Measurements from ENCODE around the gene NUBPL.

The NUBPL gene

DNA sequence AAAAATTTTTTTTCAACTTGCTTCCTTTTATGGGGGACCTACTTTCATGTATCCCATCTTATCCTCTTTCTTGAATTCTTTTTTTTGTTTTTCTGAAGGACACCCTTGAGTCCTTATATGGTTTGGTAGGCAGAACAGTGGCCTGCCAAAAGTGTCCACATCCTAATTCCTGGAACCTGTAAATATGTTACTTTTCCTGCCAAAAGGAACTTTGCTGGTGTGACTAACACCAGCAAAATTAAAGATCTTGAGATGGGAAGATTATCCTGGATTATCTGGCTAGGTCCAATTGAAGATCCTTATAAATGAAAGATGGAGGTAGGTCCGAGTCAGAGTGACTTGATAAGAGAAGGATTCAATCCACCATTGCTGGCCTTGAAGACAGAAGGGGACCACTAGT lies 5.3 kb downstream of the NUBPL start:
- TF ChIP-seq, protein P1, sequence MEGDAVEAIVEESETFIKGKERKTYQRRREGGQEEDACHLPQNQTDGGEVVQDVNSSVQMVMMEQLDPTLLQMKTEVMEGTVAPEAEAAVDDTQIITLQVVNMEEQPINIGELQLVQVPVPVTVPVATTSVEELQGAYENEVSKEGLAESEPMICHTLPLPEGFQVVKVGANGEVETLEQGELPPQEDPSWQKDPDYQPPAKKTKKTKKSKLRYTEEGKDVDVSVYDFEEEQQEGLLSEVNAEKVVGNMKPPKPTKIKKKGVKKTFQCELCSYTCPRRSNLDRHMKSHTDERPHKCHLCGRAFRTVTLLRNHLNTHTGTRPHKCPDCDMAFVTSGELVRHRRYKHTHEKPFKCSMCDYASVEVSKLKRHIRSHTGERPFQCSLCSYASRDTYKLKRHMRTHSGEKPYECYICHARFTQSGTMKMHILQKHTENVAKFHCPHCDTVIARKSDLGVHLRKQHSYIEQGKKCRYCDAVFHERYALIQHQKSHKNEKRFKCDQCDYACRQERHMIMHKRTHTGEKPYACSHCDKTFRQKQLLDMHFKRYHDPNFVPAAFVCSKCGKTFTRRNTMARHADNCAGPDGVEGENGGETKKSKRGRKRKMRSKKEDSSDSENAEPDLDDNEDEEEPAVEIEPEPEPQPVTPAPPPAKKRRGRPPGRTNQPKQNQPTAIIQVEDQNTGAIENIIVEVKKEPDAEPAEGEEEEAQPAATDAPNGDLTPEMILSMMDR (IDR thresholded peaks at IDR 0.05; ENCODE audit: low read depth, low read length), result no peak
- Histone ChIP-seq H3K27me3 (ENCODE audit: insufficient read depth, low read depth, severe bottlenecking) (no peaks in the 10 kb centered on the region), H3K4me3 (ENCODE audit: low read depth, low read length) (no peak overlapping the region), H3K27ac (no peak overlapping the region), H3K9me3 (ENCODE audit: severe bottlenecking) (no peaks in the 10 kb centered on the region), H3K36me3 (no peaks in the 10 kb centered on the region)
- no peak for DNase-seq

DNA sequence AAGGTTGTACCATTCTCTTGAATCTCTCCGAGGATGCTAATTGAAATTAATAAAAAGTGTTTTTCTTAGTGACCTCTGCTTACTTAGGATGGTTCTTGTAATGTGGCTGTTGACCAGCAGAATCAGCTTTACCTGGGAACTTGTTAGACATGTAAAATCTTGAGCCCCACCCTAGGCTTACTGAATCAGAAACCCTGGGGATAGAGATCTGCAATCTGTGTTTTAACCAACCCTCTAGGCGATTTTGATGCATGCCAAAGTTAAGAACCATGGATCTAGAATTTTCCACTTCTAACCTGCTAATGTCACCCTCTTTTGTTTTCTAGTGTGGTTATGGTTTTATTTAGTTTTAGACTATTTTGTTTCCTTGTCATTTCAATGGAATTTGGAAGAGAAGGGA lies 6.5 kb downstream of the NUBPL start:
- no peak overlapping the region for H3K27ac ChIP-seq
- TF ChIP-seq, protein P1 (IDR thresholded peaks at IDR 0.05; ENCODE audit: low read depth, low read length), result no peak
- H3K4me3 ChIP-seq (ENCODE audit: low read depth, low read length), result no peak overlapping the region
- H3K27me3 ChIP-seq (ENCODE audit: insufficient read depth, low read depth, severe bottlenecking), result no peaks in the 10 kb centered on the region
- no peak for DNase-seq
- H3K36me3 ChIP-seq, result no peaks in the 10 kb centered on the region
- H3K9me3 ChIP-seq (ENCODE audit: severe bottlenecking), result no peaks in the 10 kb centered on the region

DNA sequence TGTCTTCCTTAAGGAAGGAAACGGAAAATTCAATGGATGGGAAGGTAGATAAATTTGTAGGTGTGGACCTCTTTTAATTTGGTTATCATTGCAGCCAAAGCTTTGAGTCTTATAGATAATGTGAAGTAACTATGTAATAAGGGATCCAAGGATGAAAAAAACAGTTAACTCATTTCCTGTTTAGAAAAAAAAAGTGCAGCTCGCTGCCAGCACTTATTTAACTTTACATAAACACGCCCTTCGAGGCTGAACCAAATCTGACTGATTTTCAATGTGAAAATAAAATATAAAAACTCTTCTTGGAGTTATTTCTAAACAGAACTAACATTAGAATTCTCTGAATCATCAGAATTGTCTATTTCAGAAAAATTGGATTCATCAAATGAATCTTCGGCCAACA lies 7.0 kb downstream of the NUBPL start:
- no peak overlapping the region for H3K27ac ChIP-seq
- no peaks in the 10 kb centered on the region for H3K36me3 ChIP-seq
- no peak for DNase-seq
- no peak overlapping the region for H3K4me3 ChIP-seq (ENCODE audit: low read depth, low read length)
- no peaks in the 10 kb centered on the region for H3K27me3 ChIP-seq (ENCODE audit: insufficient read depth, low read depth, severe bottlenecking)
- no peaks in the 10 kb centered on the region for H3K9me3 ChIP-seq (ENCODE audit: severe bottlenecking)
- TF ChIP-seq, protein P1 (IDR thresholded peaks at IDR 0.05; ENCODE audit: low read depth, low read length), result no peak

DNA sequence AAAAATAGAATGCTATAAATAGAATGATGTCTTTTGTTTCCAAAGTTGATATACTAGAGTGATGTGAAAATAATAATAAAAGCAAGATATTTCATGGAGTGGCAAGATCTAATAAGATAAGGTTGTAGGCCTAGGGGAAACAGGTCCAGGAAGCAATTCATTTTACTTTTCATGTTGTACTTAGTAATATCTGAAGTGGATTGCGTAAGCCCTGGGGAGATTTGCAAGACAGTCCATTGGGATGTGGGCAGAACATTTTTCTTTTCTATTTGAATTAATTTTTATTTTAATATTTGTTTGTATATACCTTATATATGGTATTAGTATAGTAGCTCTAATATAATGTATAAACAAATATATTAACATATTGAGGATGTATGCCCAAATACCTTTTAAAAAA lies 7.5 kb downstream of the NUBPL start:
- no peak overlapping the region for H3K4me3 ChIP-seq (ENCODE audit: low read depth, low read length)
- H3K9me3 ChIP-seq (ENCODE audit: severe bottlenecking), result no peaks in the 10 kb centered on the region
- no peaks in the 10 kb centered on the region for H3K36me3 ChIP-seq
- H3K27me3 ChIP-seq (ENCODE audit: insufficient read depth, low read depth, severe bottlenecking), result no peaks in the 10 kb centered on the region
- TF ChIP-seq, protein P1 (IDR thresholded peaks at IDR 0.05; ENCODE audit: low read depth, low read length), result no peak
- no peak overlapping the region for H3K27ac ChIP-seq
- no peak for DNase-seq

DNA sequence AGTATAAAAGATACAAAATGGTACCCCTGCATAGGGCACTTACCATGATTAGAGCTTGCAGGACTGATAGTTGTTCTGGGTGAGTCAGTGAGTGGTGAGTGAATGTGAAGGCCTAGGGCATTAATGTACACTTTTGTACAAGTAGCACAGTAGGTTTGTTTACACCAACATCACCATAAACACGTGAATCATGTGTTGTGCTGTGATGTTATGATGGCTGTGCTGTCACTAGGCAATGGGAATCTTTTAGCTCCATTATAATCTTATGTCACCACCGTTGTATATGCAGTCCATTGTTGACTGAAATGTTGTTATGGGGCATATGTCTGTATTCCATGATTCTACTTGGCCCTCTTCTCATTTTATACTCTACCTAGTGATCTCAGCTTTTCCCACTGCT lies 11.8 kb downstream of the NUBPL start:
- DNase-seq, result no peak
- TF ChIP-seq, protein P1 (IDR thresholded peaks at IDR 0.05; ENCODE audit: low read depth, low read length), result no peak
- no peaks in the 10 kb centered on the region for H3K36me3 ChIP-seq
- H3K27ac ChIP-seq, result no peak overlapping the region
- no peak overlapping the region for H3K4me3 ChIP-seq (ENCODE audit: low read depth, low read length)
- no peaks in the 10 kb centered on the region for H3K27me3 ChIP-seq (ENCODE audit: insufficient read depth, low read depth, severe bottlenecking)
- H3K9me3 ChIP-seq (ENCODE audit: severe bottlenecking), result no peaks in the 10 kb centered on the region

DNA sequence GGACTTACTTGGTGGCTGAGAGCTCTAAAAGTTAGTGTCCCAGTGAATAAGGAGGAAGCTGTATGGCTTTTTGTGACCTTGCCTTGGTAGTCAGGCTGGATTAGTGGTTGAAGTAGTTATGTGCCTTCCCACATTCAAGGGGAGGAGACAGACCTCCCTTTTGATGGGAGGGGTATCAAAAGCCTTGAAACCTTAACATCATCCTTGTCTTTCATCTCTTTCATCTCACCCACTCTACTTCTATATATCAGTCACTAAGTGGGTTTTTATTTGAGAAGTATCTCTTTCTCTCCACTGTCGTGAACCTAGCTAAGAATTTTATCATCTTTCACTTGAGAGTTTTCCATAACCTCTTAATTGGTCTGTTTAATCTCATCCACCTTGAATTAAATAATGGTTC lies 15.7 kb downstream of the NUBPL start:
- Histone ChIP-seq H3K27ac (no peak overlapping the region), H3K36me3 (no peaks in the 10 kb centered on the region), H3K9me3 (ENCODE audit: severe bottlenecking) (no peaks in the 10 kb centered on the region), H3K27me3 (ENCODE audit: insufficient read depth, low read depth, severe bottlenecking) (no peaks in the 10 kb centered on the region), H3K4me3 (ENCODE audit: low read depth, low read length) (no peak overlapping the region)
- TF ChIP-seq, protein P1 (IDR thresholded peaks at IDR 0.05; ENCODE audit: low read depth, low read length), result no peak
- no peak for DNase-seq
